Esophagus squamous epithelium (tissue), 4 donors: ENCODE results near the gene EFNA1.
A peak's percentile ranks its signal among the peaks of the same experiment; 100 is the strongest.

Source experiments
- CTCF ChIP-seq, 6 experiments: fragments of 450-650 bp in 4 of 6; fragments of 200-600 bp in 2 of 6; sonication (generic) in 2 of 6; IDR thresholded peaks; one replicate each; pipeline ENCODE4 v1.5.1; 2016 to 2019; ENCODE audit warnings: antibody characterized with exemption in 6 of 6, mild to moderate bottlenecking in 4 of 6, moderate library complexity in 4 of 6
- POLR2A ChIP-seq, 4 donors: fragments of 450-650 bp; IDR thresholded peaks; one replicate each; pipeline ENCODE4 v1.6.1; 2017; ENCODE audit warnings: antibody characterized with exemption in 4 of 4, mild to moderate bottlenecking in 4 of 4, moderate library complexity in 3 of 4

- TF ChIP-seq CTCF (IDR thresholded peaks at IDR 0.05) (peak; percentile 96 to 100 (median 98)), POLR2A (IDR thresholded peaks at IDR 0.05) (no peak)
These were observed 36.3 kb upstream of the EFNA1 start for GRCh38 chr1:155091071-155092051.
